Stromal cell of bone marrow (primary cell): ENCODE measurements around the gene ARL4C.
"Not testable (repeated sequence)": the region's sequence is repeated elsewhere in the genome, so short reads cannot be mapped to it uniquely, and the experiment has no call there.

ENCODE experiments used
- DNase-seq: peaks from one replicate; pipeline ENCODE4 v3.0.0-alpha.2; 2012; ENCODE audit warnings: low read depth

ARL4C gene

DNA sequence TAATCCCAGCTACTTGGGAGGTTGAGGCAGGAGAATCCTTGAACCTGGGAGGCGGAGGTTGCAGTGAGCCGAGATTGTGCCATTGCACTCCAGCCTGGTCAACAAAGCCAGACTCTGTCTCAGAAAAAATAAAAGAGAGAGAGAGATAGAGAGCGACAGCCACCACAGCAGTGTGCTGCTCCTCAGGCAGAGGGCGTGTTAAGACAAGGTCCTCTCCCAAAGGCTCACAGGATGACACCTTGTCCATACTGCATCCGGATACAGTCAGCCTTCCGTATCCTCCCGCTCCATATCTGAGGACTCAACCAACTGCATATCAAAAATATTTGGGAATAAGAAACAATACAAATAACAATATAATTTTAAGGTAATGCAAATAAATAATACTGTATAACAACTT, 20.1 kb downstream of the ARL4C start:
- no peak for DNase-seq

DNA sequence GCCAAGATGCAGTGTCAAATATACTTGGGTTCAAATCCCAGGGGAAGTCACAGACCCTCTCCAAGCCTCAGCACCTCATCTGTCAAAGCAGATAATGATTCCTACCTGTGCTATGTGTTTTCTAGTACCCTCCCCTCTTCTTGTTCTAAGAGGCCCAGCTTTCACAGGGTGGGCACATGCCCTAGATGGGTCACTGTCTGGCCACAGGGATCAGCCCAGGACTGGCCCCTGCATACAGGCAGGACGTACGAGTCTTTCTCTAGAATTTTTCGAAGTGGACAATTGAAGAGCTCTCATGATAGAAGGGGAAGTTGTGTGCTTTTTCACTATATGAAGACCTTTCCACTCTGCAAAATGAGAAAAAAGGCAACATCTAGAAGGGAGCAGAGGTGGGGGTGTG, 22.2 kb downstream of the ARL4C start:
- no peak for DNase-seq

DNA sequence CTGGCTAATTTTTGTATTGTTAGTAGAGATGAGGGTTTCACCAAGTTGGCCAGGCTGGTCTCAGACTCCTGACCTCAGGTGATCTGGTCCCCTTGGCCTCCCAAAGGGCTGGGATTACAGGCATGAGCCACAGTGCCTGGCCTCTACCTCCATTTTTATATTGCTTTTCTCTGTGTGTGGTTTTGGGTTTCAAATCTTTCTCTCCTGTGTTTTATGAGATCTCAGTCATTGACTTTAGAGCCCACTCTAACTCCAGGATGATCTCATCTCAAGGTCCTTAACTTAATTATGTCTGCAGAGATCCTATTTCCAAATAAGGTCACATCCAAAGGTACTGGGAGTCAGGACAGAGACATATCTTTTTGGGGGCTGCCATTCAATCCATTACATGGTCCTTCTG, 24.7 kb downstream of the ARL4C start:
- no peak for DNase-seq

DNA sequence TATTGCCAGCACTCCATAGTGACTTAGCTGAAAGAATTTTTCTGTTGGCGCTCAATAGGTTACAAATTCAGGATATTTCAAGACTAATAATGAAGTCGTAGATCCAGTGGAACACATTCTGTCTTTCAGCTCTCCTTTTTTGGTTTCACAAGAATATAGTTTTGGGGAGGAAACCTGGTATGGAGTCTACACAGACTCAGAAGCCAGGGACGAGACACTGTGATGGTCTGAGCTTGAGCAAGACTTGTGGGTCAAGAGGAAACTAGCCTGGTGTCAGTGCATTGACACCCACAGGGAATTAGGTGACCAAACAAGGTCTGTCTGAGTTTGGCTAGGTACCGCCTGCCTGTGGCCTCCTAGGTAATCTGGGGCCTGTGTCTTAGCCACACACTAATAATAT, 26.9 kb downstream of the ARL4C start:
- no peak for DNase-seq

DNA sequence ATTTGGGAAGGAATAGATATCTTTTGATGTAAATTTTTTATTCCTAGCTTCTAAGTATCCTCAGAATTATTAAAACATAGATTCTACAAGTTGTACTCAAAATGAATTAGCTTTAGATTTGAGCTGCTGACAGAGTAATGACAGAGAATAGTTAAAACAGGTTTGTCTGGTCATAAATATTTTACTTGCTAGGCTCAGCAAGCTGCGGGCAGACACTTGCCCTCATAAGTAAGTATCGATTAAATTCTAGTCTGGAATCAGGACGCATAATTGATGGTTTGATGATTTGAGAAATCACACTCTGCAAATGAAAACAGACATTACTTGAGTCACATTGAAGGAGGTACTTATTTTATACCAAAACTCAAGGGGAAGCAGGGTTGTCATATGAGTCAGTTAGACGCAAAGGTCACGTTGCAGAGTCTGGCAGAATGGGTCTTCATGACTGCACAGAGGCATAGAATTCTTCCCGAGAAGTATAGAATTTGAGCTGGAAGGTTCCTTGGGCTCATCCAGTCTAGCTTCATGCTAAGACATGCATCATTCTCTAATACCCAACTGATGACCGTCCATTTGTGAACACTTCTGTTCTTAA, 27.5 kb downstream of the ARL4C start:
- DNase-seq = no peak

DNA sequence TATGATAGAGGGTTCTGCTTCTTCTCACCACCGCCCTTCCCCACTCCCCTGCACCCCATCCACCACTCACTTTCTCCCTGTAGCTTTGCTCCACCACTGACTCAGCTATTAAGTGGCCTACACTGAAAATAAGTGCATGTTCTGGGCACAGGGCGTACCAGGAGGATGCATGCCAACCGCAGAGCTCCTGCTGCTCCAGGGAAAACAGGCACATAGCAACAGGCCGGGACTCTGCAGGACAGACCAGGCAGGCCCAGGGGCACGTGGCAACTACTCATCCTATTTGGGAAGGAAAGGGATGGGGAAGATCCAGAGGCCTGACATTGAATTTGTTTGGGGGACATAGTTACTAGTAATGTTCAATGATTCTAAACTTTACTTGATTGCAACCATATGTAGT, 28.4 kb downstream of the ARL4C start:
- no peak for DNase-seq

DNA sequence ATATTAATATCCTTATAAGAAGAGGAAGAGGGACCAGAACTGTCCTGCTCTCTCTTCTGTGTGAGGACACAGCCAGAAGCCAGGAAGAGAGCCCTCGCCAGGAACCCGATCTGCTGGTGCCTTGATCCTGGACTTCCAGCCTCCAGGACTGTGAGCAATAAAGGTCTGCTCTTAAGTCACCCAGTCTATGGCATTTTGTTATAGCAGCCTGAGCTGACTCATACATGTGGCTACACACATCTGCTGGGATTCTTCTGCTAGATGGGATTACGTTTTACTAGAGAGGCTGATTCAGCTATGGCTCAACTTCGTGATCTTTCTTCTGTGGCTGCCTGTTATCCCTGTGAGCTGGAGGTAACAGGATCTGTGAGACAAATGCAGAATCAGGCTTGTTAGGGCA, 29.6 kb downstream of the ARL4C start:
- peak; percentile 36 for DNase-seq

DNA sequence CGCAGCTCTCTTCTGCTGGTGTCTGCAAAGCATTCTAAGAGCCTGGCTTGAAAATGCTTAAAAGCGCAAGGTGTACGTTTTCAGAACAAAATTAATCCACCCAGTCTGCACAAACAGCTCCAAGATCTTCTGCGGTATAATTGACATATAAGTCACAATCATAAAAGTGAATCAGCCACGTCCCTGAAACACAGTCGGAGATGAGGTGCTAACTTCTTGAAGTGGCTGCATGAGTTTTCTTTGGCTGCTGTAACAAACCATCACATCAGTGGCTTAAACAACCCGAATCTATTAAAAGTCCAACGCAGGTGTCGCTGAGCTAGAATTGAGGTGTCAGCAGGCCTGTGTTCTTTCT, 32.6 kb downstream of the ARL4C start:
- DNase-seq = no peak

DNA sequence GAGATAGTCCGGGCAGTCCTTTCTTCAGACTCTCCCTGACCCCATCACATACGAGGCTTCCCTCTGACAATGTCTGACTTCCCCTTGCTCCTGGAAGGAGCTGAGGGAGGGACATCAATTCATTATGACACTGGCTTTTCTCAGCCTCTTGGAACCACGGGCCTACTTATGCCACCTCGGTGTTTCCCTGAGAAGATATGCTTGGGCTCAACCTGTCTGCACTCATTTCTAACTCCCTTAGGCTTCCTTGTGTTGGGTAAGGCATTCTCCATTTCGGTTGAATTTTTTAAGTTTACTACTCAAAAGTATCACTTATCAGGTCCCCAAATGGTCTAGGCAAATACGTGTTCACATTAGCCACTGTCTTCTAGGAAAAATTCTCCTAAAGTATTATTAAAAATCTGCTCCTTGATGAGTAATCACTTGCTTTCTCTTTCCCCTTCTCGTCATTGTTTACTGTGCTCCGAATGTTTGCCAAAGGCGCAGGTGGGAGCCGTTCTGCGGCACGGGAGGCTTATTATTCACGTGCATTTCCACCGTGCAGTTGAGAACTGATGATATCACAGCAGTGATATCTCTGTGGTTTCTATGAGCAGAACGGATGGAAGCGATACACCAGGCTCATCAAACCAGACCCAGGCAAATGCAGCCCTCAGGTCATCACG, 33.1 kb downstream of the ARL4C start:
- no peak for DNase-seq

DNA sequence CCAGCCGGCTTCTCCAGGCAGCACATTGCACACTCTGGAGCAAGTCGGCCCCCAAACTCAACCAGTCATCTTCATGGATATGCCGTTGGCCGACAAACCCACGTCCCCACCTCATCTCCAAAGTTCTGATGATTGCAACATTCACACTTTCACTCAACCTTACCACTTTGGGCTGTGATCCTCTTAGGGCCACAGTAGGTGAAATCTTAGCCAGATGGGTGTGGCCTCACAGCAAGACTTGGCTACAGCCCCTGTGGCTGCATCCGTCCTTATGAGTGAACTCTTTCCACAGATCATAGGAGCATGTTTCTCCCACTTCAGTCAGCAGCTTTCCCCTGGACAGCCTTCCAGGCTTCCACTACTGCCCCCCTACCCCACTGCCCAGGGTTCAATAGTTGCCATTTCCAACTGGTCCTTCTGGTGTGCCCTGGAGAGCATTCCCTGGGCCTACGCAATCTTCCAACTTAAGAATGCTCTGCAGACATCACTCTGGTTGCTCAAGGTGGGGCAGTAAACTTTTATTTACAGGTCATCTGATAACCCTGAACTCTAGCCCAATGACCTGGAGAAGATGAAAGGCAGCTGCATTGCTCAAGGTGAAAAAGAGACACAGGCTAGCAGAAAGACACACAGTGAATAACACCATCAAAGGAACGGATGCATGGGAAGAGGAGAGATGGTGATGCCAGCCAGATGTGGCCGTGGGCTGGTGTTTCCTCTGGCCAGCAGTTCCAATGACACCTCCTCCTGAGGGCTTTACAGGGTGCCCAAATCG, 34.5 kb downstream of the ARL4C start:
- DNase-seq = no peak

DNA sequence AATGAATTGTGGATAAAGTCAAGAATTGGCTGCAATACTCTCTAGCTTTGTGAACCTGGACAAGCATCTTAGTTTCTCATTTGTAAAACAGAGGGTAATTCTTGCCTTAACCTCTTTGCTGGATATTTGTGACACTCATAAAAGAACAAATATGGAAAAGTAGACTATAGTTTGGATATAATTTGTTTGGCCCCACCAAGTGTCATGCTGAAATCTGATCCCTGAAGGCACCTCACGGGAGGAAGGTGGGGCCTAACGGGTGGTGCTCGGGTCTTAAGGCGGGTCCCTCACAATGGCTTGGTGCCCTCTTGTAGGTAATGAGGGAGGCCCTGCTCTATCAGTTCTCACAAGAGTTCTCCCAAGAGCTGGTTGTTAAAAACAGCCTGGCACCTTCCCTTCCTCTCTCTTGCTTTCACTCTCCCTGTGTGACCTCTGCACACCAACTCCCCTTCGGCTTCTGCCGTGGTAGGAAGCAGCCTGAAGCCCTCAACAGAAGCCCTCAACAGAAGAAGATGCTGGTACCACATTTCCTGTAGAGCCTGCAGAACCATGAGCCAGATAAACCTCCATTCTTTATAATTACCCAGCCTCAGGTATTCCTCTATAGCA, 37.4 kb downstream of the ARL4C start:
- DNase-seq = no peak

DNA sequence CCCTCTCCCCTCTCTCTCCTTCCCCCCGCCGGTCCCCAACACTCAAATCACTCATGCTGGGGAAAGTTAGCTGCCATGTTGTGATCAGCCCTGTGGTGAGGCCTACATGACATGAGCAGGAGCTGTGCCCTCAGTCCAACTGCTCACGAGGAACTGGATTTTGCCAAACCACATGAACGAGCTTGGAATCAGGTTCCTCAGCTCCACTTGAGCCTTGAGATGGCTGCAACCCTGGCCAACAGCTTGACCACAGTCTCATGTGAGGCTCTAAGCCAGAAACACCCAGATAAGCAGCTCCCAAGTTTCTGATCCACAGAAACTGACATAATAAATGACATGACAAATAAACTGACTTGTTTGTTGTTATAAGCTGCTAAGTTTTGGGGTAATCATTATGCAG, 38.4 kb downstream of the ARL4C start:
- no peak for DNase-seq

DNA sequence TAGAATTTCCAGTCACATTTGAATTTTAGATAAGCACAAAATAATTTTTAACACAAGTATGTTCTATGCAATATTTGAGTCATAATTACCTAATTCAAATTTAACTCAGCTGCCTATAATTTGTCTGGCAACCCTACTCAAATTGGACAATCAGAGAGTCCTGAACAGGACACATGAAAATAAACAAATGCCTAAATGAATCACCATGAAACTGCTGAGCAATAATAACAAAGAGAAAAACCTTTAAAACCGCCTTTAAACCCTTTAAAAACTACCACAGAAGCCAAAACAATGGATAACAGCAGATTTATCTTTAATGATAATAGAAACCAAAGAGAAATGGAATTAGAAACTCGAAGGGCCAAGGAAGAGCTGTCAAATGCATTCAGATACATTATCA, 39.5 kb downstream of the ARL4C start:
- no peak for DNase-seq

DNA sequence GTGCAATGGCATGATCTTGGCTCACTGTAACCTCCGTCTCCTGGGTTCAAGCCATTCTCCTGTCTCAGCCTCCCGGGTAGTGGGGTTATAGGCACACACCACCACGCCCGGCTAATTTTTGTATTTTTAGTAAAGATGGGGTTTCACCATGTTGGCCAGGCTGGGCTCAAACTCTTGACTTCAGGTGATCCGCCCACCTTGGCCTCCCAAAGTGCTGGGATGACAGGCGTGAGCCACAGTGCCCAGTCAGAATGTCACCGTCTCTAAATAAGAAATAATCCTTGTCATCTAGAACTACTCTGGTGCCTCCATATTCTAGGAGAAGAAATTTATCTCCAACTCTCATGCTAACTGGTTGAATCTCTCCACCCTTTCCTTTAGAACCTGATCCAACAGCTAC, 41.6 kb downstream of the ARL4C start:
- not testable (repeated sequence) for DNase-seq

DNA sequence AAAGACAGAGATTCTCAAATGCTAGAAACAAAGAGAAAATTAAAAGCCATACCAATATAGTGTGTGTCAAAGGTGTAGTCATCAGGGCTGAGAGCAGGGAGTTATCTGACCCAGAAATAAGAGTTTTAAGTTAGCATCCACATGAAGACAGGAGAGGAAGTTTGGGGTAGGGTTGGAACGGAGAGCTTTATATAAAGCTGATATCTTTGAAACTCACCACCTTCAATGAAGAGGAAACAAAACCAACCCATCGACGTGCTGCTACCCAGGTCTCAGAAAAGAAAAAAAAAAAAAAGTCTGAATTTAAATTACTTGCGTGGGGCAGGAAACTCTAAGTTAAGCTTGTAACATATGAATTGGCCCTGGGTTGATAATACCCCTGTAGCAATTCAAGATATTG, 42.4 kb downstream of the ARL4C start:
- DNase-seq = no peak

DNA sequence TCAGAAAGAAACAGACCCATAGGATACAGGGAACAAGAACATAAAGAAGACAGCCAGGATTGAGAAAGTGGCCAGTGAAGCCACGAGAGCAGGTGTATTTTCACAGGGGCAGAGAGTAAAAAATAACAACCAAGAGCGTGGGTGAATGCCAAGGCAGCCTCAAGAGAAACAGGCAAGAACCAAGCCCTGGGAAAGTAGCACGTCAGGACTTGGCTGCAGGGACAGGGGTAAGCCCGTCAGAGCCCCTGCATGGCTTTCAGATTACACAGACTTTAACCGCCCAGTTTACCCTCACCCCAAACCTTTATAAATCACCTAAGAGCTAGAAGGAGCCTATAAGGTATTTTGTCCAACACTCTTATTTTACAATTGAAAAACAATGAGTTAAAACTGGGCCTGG, 43.7 kb downstream of the ARL4C start:
- DNase-seq = no peak

DNA sequence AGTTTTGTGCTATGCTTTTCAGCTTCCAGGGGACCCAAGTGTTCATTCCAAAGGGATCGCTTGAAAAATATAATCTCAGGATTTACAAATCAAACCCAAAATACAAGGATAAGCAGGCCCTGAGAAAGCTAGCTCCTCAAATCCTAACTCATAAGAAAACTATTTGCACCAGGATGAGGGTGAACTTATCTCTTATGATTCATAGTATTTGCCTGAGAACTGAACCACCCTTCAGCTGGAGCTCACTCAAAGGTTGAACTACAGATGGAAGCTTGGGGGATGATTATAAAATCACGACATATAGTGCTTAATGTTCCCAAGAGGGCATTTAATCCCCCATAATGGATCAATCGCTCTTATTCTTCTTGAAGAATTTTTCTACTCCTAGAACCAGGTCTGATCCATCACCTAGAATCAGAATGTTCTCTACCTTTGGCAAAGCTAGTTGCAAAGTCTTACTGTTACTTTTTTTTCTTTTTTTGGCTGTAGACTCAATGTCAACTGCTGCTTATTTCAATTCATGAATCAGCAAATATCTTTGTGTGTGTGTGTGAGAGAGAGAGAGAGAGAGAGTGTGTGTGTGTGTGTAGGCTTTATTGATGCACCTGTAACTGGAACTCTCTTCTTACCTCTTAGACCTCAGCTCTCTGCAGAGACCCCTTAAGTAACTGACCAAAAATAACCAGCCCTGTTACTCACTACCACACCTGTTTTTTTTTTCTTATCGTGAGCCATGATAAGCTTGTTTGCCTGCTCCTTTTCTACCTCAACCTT, 44.8 kb downstream of the ARL4C start:
- peak; percentile 75 for DNase-seq

DNA sequence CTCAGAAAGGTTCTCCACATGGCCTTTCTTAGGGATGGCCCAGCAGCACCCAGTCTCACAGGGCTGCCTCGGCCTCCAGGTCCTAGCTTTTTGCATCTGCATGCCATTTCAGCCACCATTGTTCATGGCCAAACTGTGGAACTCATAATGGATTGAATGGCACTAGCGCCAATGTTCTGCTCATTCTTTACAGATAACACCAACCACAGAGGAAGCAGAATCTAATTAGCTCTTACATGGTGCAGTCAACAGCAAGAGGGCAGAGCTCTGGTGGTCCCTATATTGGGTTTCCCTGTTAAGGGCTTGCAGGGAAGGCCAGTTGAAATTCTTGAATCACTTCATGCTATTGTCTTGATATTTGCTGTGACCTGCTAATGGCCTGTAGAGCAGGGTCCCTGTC, 45.6 kb downstream of the ARL4C start:
- no peak for DNase-seq

DNA sequence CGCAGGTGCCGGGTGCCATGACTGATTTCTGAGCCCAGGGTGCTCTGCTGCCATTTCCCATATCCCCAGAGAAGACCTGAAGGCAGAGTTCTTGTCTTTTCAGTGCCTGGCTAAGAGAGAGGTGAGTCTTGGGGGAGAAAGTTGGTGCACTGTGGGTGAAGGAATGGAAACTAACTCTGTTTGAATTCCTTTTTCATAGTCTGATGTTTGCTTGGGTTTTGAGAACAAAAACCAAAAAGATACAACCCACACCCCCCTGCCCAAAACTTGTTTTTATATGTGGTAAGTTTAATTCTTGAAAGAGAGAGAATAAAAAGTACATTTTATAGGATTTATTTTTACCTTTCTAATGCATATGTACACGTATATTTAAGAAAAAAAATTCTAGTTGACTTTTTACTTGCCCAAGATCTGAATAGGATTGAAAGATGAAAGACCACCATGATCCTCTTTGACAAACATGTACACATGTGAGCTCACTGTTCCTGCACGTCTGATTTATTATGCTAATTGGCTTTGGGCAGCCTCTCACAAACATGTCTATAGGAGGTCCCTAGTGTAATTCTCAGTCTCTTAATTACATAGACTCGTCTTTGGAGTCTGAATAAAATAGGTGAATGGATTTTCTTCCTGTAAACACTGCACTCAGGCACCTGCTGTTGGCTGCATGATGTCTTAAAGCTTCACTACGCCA, 46.3 kb downstream of the ARL4C start:
- DNase-seq = no peak

DNA sequence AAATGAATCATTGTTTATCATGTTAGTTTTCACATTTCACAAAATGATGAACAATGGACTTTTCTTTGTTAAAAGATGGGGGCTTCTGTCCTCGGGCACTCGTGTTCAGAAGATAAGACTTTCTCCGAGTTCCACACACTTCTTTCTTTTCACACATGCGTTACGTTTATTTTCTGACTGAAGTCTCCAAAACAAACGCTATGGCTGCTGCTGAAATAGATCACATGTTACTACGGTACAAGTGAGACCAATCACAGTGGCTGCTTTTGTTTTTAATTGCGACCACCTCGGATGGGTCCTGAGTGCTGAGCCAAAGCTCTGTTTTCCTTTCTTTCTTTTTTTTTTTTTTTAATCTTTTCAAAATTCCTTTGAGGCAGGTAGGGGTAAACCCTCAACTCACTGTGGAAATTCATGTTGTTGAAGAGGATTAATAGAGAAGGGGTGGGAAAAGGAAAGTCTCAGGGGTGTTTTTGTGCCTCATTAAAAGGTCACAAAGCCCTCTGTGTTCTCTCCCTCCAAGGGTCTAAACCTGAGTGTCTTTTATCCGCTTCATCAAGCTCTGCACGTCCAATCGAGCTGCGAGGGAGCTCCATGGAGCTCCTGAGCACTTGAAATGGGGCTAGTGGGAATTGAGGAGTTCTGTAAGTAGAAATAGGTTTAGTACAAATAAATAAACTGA, 48.2 kb downstream of the ARL4C start:
- DNase-seq = no peak

DNA sequence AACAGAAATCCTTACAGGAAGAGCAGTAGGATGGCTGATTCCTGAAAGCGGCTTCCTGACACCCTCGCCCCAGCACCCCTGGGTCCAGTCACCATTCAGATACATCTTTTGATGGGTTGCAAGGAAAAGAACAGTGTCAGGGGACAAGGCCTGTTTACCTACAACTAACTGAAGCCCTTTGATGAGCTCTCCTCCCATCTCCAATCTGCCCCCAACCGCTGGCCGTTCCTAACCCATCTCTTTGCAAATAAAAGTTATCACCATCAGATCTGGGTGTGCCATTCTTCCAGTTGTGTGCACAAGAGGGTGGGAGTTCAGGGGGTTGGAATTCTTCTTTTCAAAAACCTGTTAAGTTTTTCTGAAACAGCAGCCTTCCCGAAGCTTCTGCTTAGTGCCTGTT, 48.9 kb downstream of the ARL4C start:
- DNase-seq = no peak
